ENCODE measurements around the gene TMEM121B. TPM values are rescaled to one million over a fixed set of nuclear protein-coding genes. Genes with fewer than 3 reads are reported as not detected.
A peak's percentile ranks its signal among the peaks of the same experiment; 100 is the strongest.

TMEM121B gene
- total and polyA plus RNA-seq, 2 experiments from 2014 or later = 2.0 to 7.2 TPM

GRCh38 chr22:17117890-17118289, 3.3 kb downstream of the TMEM121B start:
- H4K20me1 ChIP-seq (replicated peaks; ENCODE audit: insufficient read depth) = peaks cover 3% of the 10 kb centered on the region; the same call in 1 of the 2 replicates
- H3K27me3 ChIP-seq (ENCODE audit: insufficient read depth) = peaks cover 10% of the 10 kb centered on the region; the same call in 1 of the 2 replicates
- Mint-ChIP-seq H3K4me1 (peaks cover 30% of the 10 kb centered on the region), H3K4me3 (no peak overlapping the region; the same call in 2 of the 3 replicates), H3K27ac (no peak overlapping the region), H3K9me3 (no peaks in the 10 kb centered on the region; the same call in 2 of the 3 replicates), H3K36me3 (ENCODE audit: low read depth) (no peaks in the 10 kb centered on the region), H3K27me3 (ENCODE audit: insufficient read depth, low read depth, poor library complexity) (peaks cover 19% of the 10 kb centered on the region)
- DNase-seq (ENCODE audit: low spot score) (no peak), ATAC-seq (no peak)
- H3K9me2 ChIP-seq (ENCODE audit: insufficient read depth) = no peaks in the 10 kb centered on the region
- peaks cover 15% of the 10 kb centered on the region; the same call in 1 of the 2 replicates for H3F3A ChIP-seq (replicated peaks; ENCODE audit: low read depth)
- H3K4me3 ChIP-seq = no peak overlapping the region
- H2AFZ ChIP-seq = no peak overlapping the region
- peak overlapping the region; percentile 51; the same call in 1 of the 2 replicates for H3K4me2 ChIP-seq
- no peaks in the 10 kb centered on the region for H3K36me3 ChIP-seq (ENCODE audit: insufficient read depth)
- no peaks in the 10 kb centered on the region for H3K79me2 ChIP-seq (replicated peaks; ENCODE audit: insufficient read depth)
- H3K27ac ChIP-seq (ENCODE audit: low read depth) = no peak overlapping the region
- no peak for TF ChIP-seq ETS1 (IDR thresholded peaks at IDR 0.05)
- no peak for TF ChIP-seq ZNF462 (CRISPR knock-in tag; IDR thresholded peaks at IDR 0.05)
- no peak for TF ChIP-seq STAT1 (IDR thresholded peaks at IDR 0.05; ENCODE audit: unreplicated experiment)
- no peak for TF ChIP-seq REST (IDR thresholded peaks at IDR 0.05; ENCODE audit: unreplicated experiment)
- TF ChIP-seq ZNF331 (CRISPR knock-in tag; IDR thresholded peaks at IDR 0.05; ENCODE audit: low read depth) = no peak
- no peak for TF ChIP-seq EZH2phosphoT487 (IDR thresholded peaks at IDR 0.05; ENCODE audit: unreplicated experiment)
- H3K4me1 ChIP-seq (ENCODE audit: insufficient read depth) = peaks cover 24% of the 10 kb centered on the region

All from GM23338 (cell line).